Prostate gland (tissue), 2 donors: ENCODE measurements around the gene P3H2.

ENCODE experiments used
- POLR2A ChIP-seq: fragments of 450-650 bp; IDR thresholded peaks from one replicate; pipeline ENCODE4 v1.6.1; 2016; ENCODE audit warnings: antibody characterized with exemption, mild to moderate bottlenecking
- TF ChIP-seq, protein P1 (sequence below), 4 experiments: fragments of 200-600 bp in 2 of 4; fragments of 450-650 bp in 2 of 4; sonication (generic) in 2 of 4; IDR thresholded peaks; 1 replicate in 3 of 4; 2 replicates in 1 of 4; pipeline ENCODE4 v1.5.1; 2016 to 2019; ENCODE audit warnings: antibody characterized with exemption in 4 of 4, mild to moderate bottlenecking in 2 of 4, moderate library complexity in 2 of 4

DNA sequence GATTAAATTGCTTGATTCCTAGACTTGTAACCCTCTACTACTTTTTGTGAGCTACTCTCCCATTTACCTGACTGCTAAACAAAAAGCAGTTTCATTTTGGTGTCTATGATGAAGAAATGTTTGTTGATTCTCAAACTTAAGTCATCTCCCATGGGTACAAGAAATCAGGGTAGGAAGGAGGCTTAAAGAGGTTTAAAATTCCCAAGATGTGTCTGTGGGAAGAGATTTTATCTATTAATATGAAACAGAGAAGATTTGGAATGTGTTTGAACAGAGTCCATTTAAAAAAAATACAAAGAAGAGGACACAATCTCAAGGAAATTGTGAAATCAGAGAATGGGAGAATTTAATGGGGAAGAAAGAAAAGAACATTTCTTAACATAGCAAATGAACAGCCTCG, 14.8 kb downstream of the P3H2 start:
- TF ChIP-seq, protein P1, sequence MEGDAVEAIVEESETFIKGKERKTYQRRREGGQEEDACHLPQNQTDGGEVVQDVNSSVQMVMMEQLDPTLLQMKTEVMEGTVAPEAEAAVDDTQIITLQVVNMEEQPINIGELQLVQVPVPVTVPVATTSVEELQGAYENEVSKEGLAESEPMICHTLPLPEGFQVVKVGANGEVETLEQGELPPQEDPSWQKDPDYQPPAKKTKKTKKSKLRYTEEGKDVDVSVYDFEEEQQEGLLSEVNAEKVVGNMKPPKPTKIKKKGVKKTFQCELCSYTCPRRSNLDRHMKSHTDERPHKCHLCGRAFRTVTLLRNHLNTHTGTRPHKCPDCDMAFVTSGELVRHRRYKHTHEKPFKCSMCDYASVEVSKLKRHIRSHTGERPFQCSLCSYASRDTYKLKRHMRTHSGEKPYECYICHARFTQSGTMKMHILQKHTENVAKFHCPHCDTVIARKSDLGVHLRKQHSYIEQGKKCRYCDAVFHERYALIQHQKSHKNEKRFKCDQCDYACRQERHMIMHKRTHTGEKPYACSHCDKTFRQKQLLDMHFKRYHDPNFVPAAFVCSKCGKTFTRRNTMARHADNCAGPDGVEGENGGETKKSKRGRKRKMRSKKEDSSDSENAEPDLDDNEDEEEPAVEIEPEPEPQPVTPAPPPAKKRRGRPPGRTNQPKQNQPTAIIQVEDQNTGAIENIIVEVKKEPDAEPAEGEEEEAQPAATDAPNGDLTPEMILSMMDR (IDR thresholded peaks at IDR 0.05): no peak
- TF ChIP-seq POLR2A: no peak
